Measurements from ENCODE around the gene IL1RL1.

DNA sequence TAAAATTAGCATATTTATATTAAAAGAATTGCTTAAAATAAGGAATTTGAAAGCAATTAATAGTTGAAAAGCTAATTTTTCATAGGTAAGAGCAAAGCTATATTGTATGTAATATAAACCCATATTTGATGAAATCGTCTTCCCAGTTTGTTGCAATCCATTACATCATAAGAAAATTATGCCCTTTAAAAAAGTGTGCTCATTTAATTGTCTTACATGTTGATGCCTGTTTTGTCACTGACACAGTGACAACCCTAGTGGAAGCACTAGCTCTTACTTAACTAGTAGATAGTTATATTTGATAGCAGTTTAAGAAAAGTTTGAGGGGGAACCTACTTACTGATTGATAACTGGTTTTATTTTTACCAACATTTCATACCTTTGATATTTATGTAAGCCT lies 81.6 kb downstream of the IL1RL1 start:
- TF ChIP-seq, protein P1, sequence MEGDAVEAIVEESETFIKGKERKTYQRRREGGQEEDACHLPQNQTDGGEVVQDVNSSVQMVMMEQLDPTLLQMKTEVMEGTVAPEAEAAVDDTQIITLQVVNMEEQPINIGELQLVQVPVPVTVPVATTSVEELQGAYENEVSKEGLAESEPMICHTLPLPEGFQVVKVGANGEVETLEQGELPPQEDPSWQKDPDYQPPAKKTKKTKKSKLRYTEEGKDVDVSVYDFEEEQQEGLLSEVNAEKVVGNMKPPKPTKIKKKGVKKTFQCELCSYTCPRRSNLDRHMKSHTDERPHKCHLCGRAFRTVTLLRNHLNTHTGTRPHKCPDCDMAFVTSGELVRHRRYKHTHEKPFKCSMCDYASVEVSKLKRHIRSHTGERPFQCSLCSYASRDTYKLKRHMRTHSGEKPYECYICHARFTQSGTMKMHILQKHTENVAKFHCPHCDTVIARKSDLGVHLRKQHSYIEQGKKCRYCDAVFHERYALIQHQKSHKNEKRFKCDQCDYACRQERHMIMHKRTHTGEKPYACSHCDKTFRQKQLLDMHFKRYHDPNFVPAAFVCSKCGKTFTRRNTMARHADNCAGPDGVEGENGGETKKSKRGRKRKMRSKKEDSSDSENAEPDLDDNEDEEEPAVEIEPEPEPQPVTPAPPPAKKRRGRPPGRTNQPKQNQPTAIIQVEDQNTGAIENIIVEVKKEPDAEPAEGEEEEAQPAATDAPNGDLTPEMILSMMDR (IDR thresholded peaks at IDR 0.05; ENCODE audit: poor library complexity, severe bottlenecking) = no peak
- TF ChIP-seq SMC3 (conservative IDR thresholded peaks at IDR 0.05; ENCODE audit: poor library complexity) (no peak), EP300 (conservative IDR thresholded peaks at IDR 0.05; ENCODE audit: poor library complexity, severe bottlenecking) (no peak), TAF1 (IDR thresholded peaks at IDR 0.05; ENCODE audit: low read depth) (no peak)
